Adrenal gland (tissue), 5 donors: ENCODE measurements around the gene ATP9B.

Experiments
- CTCF ChIP-seq, 6 experiments: fragments of 450-650 bp in 4 of 6; fragments of 200-600 bp in 2 of 6; sonication (generic) in 1 of 6; IDR thresholded peaks; 1 replicate in 5 of 6; 2 replicates in 1 of 6; pipeline versions ENCODE4 v1.5.1 to v1.8.0; 2016 to 2021; ENCODE audit warnings: antibody characterized with exemption in 6 of 6, mild to moderate bottlenecking in 2 of 6, moderate library complexity in 1 of 6
- POLR2A ChIP-seq, 2 donors: fragments of 450-650 bp; IDR thresholded peaks; one replicate each; pipeline ENCODE4 v1.6.1; 2017; ENCODE audit warnings: antibody characterized with exemption in 2 of 2, mild to moderate bottlenecking in 2 of 2, moderate library complexity in 1 of 2
- donor health status: DM: no; HTN: no; CAD: no.

- TF ChIP-seq CTCF (IDR thresholded peaks at IDR 0.05): no peak
- TF ChIP-seq POLR2A (IDR thresholded peaks at IDR 0.05): no peak
Measured at GRCh38 chr18:79195716-79196683, 126.8 kb downstream of the ATP9B start.
